HepG2 (cell line): Measurements from ENCODE around the gene ZFAND2B. TPM values are rescaled to one million over a fixed set of nuclear protein-coding genes. Genes with fewer than 3 reads are reported as not detected.
A peak's percentile ranks its signal among the peaks of the same experiment; 100 is the strongest.

ENCODE experiments used
- CHD2 ChIP-seq: IDR thresholded peaks from 2 replicates; pipeline ENCODE4 v1.6.1; 2011; ENCODE audit warnings: low read depth, low read length, improper control_type of control experiment
- DR1 ChIP-seq: sonication (generic); formaldehyde crosslinking; IDR thresholded peaks from 2 replicates; pipeline ENCODE4 v1.8.0; 2021; ENCODE audit warnings: mild to moderate bottlenecking, missing genetic modification reagents, inconsistent platforms
- ELK4 ChIP-seq: sonication (generic); formaldehyde crosslinking; IDR thresholded peaks from 2 replicates; pipeline ENCODE4 v1.9.0; 2021; ENCODE audit warnings: missing genetic modification reagents, borderline replicate concordance
- FIP1L1 ChIP-seq: fragments of 200-400 bp; formaldehyde crosslinking; IDR thresholded peaks from 2 replicates; pipeline ENCODE4 v1.6.1; 2018; ENCODE audit warnings: low read depth, mild to moderate bottlenecking, low read length, moderate library complexity, borderline replicate concordance; ENCODE audit not compliant: insufficient read depth
- FOXC1 ChIP-seq: sonication (generic); formaldehyde crosslinking; IDR thresholded peaks from 2 replicates; pipeline ENCODE4 v1.8.0; 2022; ENCODE audit warnings: mild to moderate bottlenecking, missing genetic modification reagents, borderline replicate concordance
- ISX ChIP-seq: sonication (generic); formaldehyde crosslinking; conservative IDR thresholded peaks from 2 replicates; pipeline ENCODE4 v1.5.0; 2020; ENCODE audit warnings: missing genetic modification reagents
- JARID2 ChIP-seq: sonication (generic); formaldehyde crosslinking; IDR thresholded peaks from 2 replicates; pipeline ENCODE4 v1.8.1; 2023; ENCODE audit warnings: missing genetic modification reagents, inconsistent platforms; ENCODE audit not compliant: insufficient replicate concordance
- MTA3 ChIP-seq: sonication (generic); formaldehyde crosslinking; IDR thresholded peaks from 2 replicates; pipeline ENCODE4 v1.4.0; 2020; ENCODE audit warnings: missing genetic modification reagents
- NPAS2 ChIP-seq: sonication (generic); formaldehyde crosslinking; IDR thresholded peaks from 2 replicates; pipeline ENCODE4 v1.8.0; 2022; ENCODE audit warnings: mild to moderate bottlenecking, missing genetic modification reagents, borderline replicate concordance
- PCBP1 ChIP-seq: fragments of 200-400 bp; formaldehyde crosslinking; IDR thresholded peaks from 2 replicates; pipeline ENCODE4 v1.6.1; 2017; ENCODE audit warnings: mild to moderate bottlenecking, low read depth, low read length, borderline replicate concordance
- PHF20 ChIP-seq: sonication (generic); formaldehyde crosslinking; IDR thresholded peaks from 2 replicates; pipeline ENCODE4 v1.5.0; 2020; ENCODE audit warnings: mild to moderate bottlenecking, missing genetic modification reagents
- POGZ ChIP-seq: sonication (generic); formaldehyde crosslinking; IDR thresholded peaks from 2 replicates; pipeline ENCODE4 v1.4.0; 2020; ENCODE audit warnings: mild to moderate bottlenecking, missing genetic modification reagents
- REXO4 ChIP-seq: sonication (generic); formaldehyde crosslinking; IDR thresholded peaks from 2 replicates; pipeline ENCODE4 v1.8.0; 2022; ENCODE audit warnings: missing genetic modification reagents, mild to moderate bottlenecking, borderline replicate concordance
- XBP1 ChIP-seq: sonication (generic); formaldehyde crosslinking; IDR thresholded peaks from 2 replicates; pipeline ENCODE4 v1.5.0; 2020; ENCODE audit warnings: missing genetic modification reagents
- ZNF232 ChIP-seq: sonication (generic); formaldehyde crosslinking; IDR thresholded peaks from 2 replicates; pipeline ENCODE4 v1.4.0; 2020; ENCODE audit warnings: missing genetic modification reagents, borderline replicate concordance
- ZNF276 ChIP-seq: sonication (generic); formaldehyde crosslinking; IDR thresholded peaks from 2 replicates; pipeline ENCODE4 v1.4.0; 2020; ENCODE audit warnings: mild to moderate bottlenecking, low read depth, missing genetic modification reagents
- ZNF350 ChIP-seq: sonication (generic); formaldehyde crosslinking; IDR thresholded peaks from 2 replicates; pipeline ENCODE4 v1.4.0; 2020; ENCODE audit warnings: mild to moderate bottlenecking, low read depth, missing genetic modification reagents, borderline replicate concordance
- ZNF597 ChIP-seq: sonication (generic); formaldehyde crosslinking; IDR thresholded peaks from 2 replicates; pipeline ENCODE4 v1.5.0; 2020; ENCODE audit warnings: missing genetic modification reagents
- ZNF687 ChIP-seq: sonication (generic); formaldehyde crosslinking; IDR thresholded peaks from 2 replicates; pipeline ENCODE4 v1.5.1; 2020; ENCODE audit warnings: mild to moderate bottlenecking, missing genetic modification reagents, moderate library complexity
- ZNF747 ChIP-seq: sonication (generic); formaldehyde crosslinking; IDR thresholded peaks from 2 replicates; pipeline ENCODE4 v1.8.1; 2023; ENCODE audit warnings: missing genetic modification reagents, mild to moderate bottlenecking, borderline replicate concordance
- ZNF772 ChIP-seq: sonication (generic); formaldehyde crosslinking; IDR thresholded peaks from 2 replicates; pipeline ENCODE4 v1.5.0; 2020; ENCODE audit warnings: mild to moderate bottlenecking, missing genetic modification reagents
- polyA plus RNA-seq, 8 experiments: library from polyadenylated mRNA; depleted of rRNA in 3 of 8; stranded (reverse) in 7 of 8; unstranded in 1 of 8; fragments of >200 nt; fragmentation: Illumina TruSeq in 4 of 8; extraction: Trizol in 4 of 8; gene quantifications; 2 replicates each; pipeline versions ENCODE4 v1.2.1 to v1.2.3, GENCODE V29; 2011 to 2016; ENCODE audit warnings: low read depth in 4 of 8, missing spikeins in 1 of 8, mixed read lengths in 1 of 8; ENCODE audit not compliant: insufficient read depth in 1 of 8
- total RNA-seq, 5 experiments: library from RNA; depleted of rRNA; stranded (reverse); fragments of >200 nt; fragmentation: Illumina TruSeq; extraction: Trizol; gene quantifications; 2 replicates each; pipeline ENCODE4 v1.2.3, GENCODE V29; 2016; ENCODE audit warnings: low read depth in 1 of 5

Gene ZFAND2B
- total and polyA plus RNA-seq, 2 of the 13 experiments (the other 11 are each of a cell fraction or from before 2014, with no cell fraction given): 53.3 to 115 TPM

- TF ChIP-seq DR1 (CRISPR knock-in tag): no peak; the same call in 1 of the 2 replicates
- TF ChIP-seq ZNF747 (CRISPR knock-in tag): peak; percentile 85; the same call in 1 of the 2 replicates
- peak; percentile 18 for TF ChIP-seq JARID2
- no peak for TF ChIP-seq REXO4 (CRISPR knock-in tag)
- peak; percentile 83 for TF ChIP-seq ZNF687 (CRISPR knock-in tag)
- TF ChIP-seq XBP1 (CRISPR knock-in tag): no peak
- TF ChIP-seq PCBP1: no peak
- TF ChIP-seq PHF20: no peak
- no peak for TF ChIP-seq ELK4
- peak; percentile 85 for TF ChIP-seq ZNF772 (CRISPR knock-in tag)
- TF ChIP-seq FOXC1 (CRISPR knock-in tag): 0 out of 2 replicates have a peak, but pooled peaks have one; percentile 65
- no peak for TF ChIP-seq ISX (CRISPR knock-in tag)
- TF ChIP-seq POGZ: no peak
- TF ChIP-seq FIP1L1: 0 out of 2 replicates have a peak, but pooled peaks have one; percentile 90
- peak; percentile 15; the same call in 1 of the 2 replicates for TF ChIP-seq ZNF232
- peak; percentile 66; the same call in 1 of the 2 replicates for TF ChIP-seq ZNF350 (CRISPR knock-in tag)
- no peak for TF ChIP-seq NPAS2 (CRISPR knock-in tag)
- TF ChIP-seq MTA3 (CRISPR knock-in tag): no peak
- no peak for TF ChIP-seq ZNF597 (CRISPR knock-in tag)
- TF ChIP-seq CHD2: peak; percentile 63; the same call in 1 of the 2 replicates
- peak; percentile 37; the same call in 1 of the 2 replicates for TF ChIP-seq ZNF276
Observed at GRCh38 chr2:219249203-219249980, 42.8 kb downstream of the ZFAND2B start (continued).
